ENCODE results near the gene FBXO44. TPM values are rescaled to one million over a fixed set of nuclear protein-coding genes. Genes with fewer than 3 reads are reported as not detected.

Gene FBXO44
- total and polyA plus RNA-seq, 10 of the 15 experiments (the other 5 are each of a cell fraction or from before 2014, with no cell fraction given), result 0.77 to 22.4 (median 8.2) TPM

GRCh38 chr1:11691928-11692711 lies 37.4 kb downstream of the FBXO44 start:
- Histone ChIP-seq H3K27me3 (replicated peaks in 1 of 2; ENCODE audit: control insufficient read depth in 2 of 2, insufficient read depth in 2 of 2, low read length in 1 of 2) (peaks cover 9 to 16% of the 10 kb centered on the region in 2 experiments; a peak in 3 of 4 replicates), H3K36me3 (ENCODE audit: control insufficient read depth in 2 of 2, insufficient read depth in 2 of 2, low read length in 1 of 2) (no peaks in the 10 kb centered on the region), H3K9me3 (replicated peaks; ENCODE audit: control insufficient read depth, insufficient read depth, low read length) (no peaks in the 10 kb centered on the region), H3K27ac (ENCODE audit: control insufficient read depth, insufficient read depth) (no peak overlapping the region), H3K4me1 (ENCODE audit: control insufficient read depth, insufficient read depth, low read length) (no peaks in the 10 kb centered on the region), H3K4me3 (no peak overlapping the region), H3K79me2 (ENCODE audit: control insufficient read depth, insufficient read depth, low read length) (no peaks in the 10 kb centered on the region), H2AFZ (ENCODE audit: control insufficient read depth, low read depth, low read length) (no peak overlapping the region), H4K20me1 (ENCODE audit: control insufficient read depth, insufficient read depth) (no peaks in the 10 kb centered on the region; the same call in 1 of the 2 replicates), H3K4me2 (ENCODE audit: control insufficient read depth, insufficient read depth) (no peak overlapping the region), H3K9ac (ENCODE audit: control insufficient read depth, insufficient read depth, low read length) (no peak overlapping the region)
- SMC1A ChIA-PET (ENCODE audit: uncharacterized antibody, unreplicated experiment), result no interaction called here
- intact Hi-C loops (cut with micrococcal nuclease; ENCODE audit: unreplicated experiment), result no loop called here
- POLR2A ChIA-PET, result interaction anchor here (0.5 kb wide), 1 partner anchor 23 kb away, joined by 3 read pairs; no protein-coding TSS in a partner anchor
- FAIRE-seq (no peak), ATAC-seq (no peak), DNase-seq (ENCODE audit: low read depth, low spot score) (no peak)
- TF ChIP-seq SUZ12 (IDR thresholded peaks at IDR 0.05; ENCODE audit: unreplicated experiment) (peak; percentile 54), ZNF274 (IDR thresholded peaks at IDR 0.05; ENCODE audit: insufficient read depth, insufficient read length) (no peak)
- WGBS (ENCODE audit: insufficient coverage, insufficient replicate concordance, low lambda C conversion rate, missing lambda C conversion rate), result 13% methylated on average over 62 of the region's 64 CpGs
- no TSS peak for BruUV-seq (replicated peaks)
- RAD21 ChIA-PET (ENCODE audit: unreplicated experiment), result no interaction called here
- in situ Hi-C loops (cut with MboI), result no loop called here
- CTCF ChIA-PET, result no interaction called here

GRCh38 chr1:11693024-11693590 lies 38.4 kb downstream of the FBXO44 start:
- Histone ChIP-seq H2AFZ (ENCODE audit: control insufficient read depth, low read depth, low read length) (no peak overlapping the region), H3K9me3 (replicated peaks; ENCODE audit: control insufficient read depth, insufficient read depth, low read length) (no peaks in the 10 kb centered on the region), H3K27me3 (replicated peaks in 1 of 2; ENCODE audit: control insufficient read depth in 2 of 2, insufficient read depth in 2 of 2, low read length in 1 of 2) (peaks cover 9 to 16% of the 10 kb centered on the region in 2 experiments; a peak in 3 of 4 replicates), H3K79me2 (ENCODE audit: control insufficient read depth, insufficient read depth, low read length) (no peaks in the 10 kb centered on the region), H3K27ac (ENCODE audit: control insufficient read depth, insufficient read depth) (no peak overlapping the region), H3K4me3 (no peak overlapping the region), H4K20me1 (ENCODE audit: control insufficient read depth, insufficient read depth) (no peaks in the 10 kb centered on the region; the same call in 1 of the 2 replicates), H3K4me1 (ENCODE audit: control insufficient read depth, insufficient read depth, low read length) (no peaks in the 10 kb centered on the region), H3K9ac (ENCODE audit: control insufficient read depth, insufficient read depth, low read length) (no peak overlapping the region), H3K36me3 (ENCODE audit: control insufficient read depth in 2 of 2, insufficient read depth in 2 of 2, low read length in 1 of 2) (no peaks in the 10 kb centered on the region), H3K4me2 (ENCODE audit: control insufficient read depth, insufficient read depth) (no peak overlapping the region)
- ChIA-PET SMC1A (ENCODE audit: uncharacterized antibody, unreplicated experiment) (no interaction called here), CTCF (no interaction called here), RAD21 (ENCODE audit: unreplicated experiment) (interaction anchor here (0.6 kb wide), 1 partner anchor 363 kb away, joined by 3 read pairs; no protein-coding TSS in a partner anchor), POLR2A (interaction anchor here (0.5 to 0.7 kb wide), 2 partner anchors 24 to 707 kb away, joined by 3 read pairs; no protein-coding TSS in a partner anchor)
- peak; percentile 53 for ATAC-seq
- DNase-seq (ENCODE audit: low read depth, low spot score), result no peak
- no peak for TF ChIP-seq IRF4 (IDR thresholded peaks at IDR 0.05; ENCODE audit: low read depth, low read length)
- TF ChIP-seq SUZ12 (IDR thresholded peaks at IDR 0.05; ENCODE audit: unreplicated experiment), result no peak
- TF ChIP-seq ZNF207 (IDR thresholded peaks at IDR 0.05; ENCODE audit: borderline replicate concordance), result no peak
- no peak for TF ChIP-seq HDGF (IDR thresholded peaks at IDR 0.05)
- no peak for TF ChIP-seq CUX1 (IDR thresholded peaks at IDR 0.05; ENCODE audit: insufficient replicate concordance, low read depth, low read length)
- no TSS peak for BruUV-seq (replicated peaks)
- 0% methylated on average over 6 of the region's 6 CpGs for WGBS (ENCODE audit: insufficient coverage, insufficient replicate concordance, low lambda C conversion rate, missing lambda C conversion rate)
- intact Hi-C loops (cut with micrococcal nuclease; ENCODE audit: unreplicated experiment), result no loop called here
- in situ Hi-C loops (cut with MboI), result no loop called here
- no peak for FAIRE-seq

Measured in GM12878 (cell line).